Measurements from ENCODE around the gene PNKD.

The PNKD gene

DNA sequence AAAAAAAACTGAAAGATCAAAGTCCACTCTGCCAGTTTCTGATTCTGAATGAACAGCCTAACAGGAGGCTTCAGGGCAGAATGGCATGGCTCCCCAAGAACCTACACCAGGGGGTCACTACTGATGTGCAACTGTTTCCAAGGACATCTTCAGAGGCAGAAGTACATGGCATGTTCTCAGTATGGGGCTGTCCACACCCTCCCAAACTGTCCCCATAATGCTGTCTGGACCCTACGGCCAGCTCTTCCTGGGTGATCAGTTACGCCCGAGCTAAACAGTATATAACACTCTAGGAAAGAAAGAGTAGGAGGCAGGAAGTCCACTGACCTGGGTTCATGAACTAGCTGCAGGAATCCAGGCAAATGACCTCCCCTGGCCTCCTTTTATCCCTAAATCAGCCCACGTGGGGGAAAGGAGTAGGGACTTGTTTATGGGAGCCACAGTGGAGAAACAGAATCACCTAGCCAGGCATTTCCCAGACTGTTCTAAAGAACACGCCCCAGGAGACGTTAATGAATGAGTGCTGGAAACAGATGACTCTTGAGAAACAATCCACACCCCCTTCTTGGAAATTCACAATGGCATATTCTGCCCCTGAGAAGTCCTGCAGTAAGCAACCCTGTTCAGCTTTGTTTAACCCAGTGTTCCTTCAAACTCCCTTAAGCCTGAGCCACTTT is 19.5 kb downstream of the PNKD start:
- in situ Hi-C loops (cut with MboI; ENCODE audit: low sequenced_read_pairs): loop anchor here (25.0 kb wide), 1 partner anchor 548 kb away; the partner anchor contains the start of gene PRKAG3

DNA sequence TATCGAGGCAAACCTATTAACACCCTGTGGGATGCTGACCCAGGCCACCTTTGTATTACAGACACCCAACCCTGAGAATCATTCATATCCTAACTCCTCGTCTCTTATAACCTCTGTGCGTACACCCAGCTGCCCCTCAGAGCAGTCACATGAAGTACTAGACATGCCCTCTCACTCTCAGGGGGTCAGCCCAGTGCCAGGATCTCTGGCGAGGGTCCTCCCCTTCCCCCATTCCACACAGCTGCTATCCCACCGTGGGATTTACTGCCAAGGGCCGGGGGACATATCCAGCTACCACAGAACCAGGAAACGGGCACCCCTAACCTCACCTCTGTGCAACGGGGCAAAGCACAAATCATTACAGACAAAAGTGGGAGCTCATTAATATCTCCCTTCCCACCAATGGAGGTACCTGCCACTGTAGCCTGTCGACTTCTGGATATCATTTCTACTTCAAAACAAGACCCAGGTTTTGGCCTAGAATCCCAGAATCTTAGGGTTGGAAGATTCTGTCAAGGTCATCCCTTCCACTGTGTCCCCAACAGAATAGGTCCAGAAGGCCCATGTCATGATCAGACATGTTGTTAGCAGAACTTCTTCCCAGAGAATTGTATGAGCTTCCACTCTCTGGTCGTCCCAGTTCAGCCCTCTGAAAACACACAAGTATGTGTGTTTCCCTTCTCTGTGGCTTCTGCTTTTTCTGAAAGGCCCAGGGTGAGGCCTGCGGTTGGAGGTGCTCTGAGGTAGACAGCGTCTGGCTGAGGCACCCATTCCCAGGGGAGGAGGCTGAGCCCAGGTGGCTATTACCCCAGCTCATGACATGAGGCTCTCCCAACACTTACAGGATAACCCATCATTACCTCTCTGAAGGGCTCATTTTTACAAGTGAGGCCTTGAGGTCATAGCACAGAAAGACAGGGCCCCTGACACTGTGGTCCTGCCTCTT is 20.3 kb downstream of the PNKD start:
- in situ Hi-C loops (cut with MboI; ENCODE audit: low sequenced_read_pairs): loop anchor here (25.0 kb wide), 1 partner anchor 547 kb away; the partner anchor contains the start of gene PRKAG3

DNA sequence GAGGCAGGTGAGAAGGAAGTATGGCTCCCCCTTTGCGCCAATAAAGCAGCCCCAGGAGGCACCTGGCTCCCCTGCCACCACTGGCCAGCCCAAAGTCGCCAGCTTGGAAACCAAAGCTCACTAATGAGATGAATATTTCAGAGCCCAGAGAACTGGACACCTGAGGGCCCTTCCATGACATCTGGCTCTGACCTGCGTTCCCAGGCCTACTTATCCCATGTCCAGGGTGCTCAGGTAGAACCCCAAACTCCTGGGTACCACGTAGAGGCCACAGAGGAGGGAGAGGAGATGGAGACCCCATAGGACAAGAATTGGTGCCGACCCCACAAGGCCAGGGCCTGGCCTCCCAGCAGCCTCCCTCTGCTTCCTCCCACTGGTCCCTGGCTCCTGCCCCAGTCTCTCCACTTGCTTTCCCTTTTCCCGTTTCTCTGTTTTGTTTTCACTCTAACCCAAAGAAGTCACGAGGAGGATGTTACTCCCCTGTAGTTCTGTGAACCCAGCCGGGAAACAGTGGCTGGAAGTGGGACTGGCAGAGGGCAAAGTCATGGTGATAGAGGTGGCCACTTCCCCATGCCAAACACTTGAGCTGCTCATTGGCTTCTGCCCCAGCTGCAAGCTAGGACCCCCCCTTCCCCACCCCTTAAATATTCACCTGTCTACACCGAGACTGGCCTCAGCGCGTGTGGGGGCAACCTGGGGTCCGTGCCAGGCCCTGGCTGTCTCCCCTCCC is 21.2 kb downstream of the PNKD start:
- in situ Hi-C loops (cut with MboI; ENCODE audit: low sequenced_read_pairs): loop anchor here (25.0 kb wide), 1 partner anchor 546 kb away; the partner anchor contains the start of gene PRKAG3

DNA sequence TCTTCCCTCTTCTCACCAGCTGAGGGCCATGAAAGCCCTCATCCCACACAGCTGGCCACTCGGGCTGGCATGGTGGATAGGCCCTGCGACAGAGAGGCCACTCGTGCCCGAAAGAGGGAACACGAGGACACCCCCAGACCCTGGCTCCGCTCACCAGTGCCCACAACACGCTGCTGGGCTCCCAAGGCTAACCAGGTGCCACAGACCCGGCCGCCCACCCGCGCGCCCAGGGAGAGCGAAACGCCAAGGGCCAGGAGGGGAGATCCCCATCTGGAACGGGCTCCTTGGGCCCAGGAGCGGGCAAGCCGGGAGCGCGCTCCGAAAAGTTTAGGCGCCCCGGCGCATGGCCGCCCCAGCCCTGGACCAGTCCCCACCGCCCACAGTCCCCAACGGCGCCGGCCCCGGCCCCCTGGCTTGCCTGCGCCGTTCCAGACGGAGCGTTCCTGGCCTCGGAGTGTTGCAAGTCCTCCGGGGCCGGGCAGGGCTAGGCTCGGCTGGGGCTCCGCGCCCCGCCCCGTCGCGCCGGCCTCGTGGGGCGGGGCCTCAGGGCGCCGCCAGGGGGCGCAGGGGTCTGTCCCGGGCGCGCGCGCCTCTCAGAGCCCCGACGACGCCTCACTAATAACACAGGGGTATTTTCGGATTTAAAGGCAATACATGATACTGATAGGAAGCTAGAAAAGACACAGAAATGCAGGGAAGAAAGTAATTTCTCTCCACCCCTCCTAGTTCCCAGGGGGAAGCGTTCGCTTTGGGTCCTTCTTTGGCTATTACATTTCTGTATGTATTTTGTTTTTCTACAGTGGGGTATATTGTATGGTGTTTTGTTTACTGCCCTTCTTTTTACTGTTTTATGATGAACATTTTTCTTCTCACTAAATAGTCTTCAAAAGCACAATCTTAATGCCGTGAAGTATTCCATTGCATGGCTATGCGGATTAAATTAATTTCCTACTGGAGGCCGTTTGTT is 22.0 kb downstream of the PNKD start, which contains the start of gene TMBIM1:
TMBIM1 (minus strand) TSS at position 456 of the 967 bp plus-strand sequence. CDS start 10,362 bp downstream, outside the sequence.
- in situ Hi-C loops (cut with MboI; ENCODE audit: low sequenced_read_pairs): loop anchor here (25.0 kb wide), 1 partner anchor 545 kb away; the partner anchor contains the start of gene PRKAG3

DNA sequence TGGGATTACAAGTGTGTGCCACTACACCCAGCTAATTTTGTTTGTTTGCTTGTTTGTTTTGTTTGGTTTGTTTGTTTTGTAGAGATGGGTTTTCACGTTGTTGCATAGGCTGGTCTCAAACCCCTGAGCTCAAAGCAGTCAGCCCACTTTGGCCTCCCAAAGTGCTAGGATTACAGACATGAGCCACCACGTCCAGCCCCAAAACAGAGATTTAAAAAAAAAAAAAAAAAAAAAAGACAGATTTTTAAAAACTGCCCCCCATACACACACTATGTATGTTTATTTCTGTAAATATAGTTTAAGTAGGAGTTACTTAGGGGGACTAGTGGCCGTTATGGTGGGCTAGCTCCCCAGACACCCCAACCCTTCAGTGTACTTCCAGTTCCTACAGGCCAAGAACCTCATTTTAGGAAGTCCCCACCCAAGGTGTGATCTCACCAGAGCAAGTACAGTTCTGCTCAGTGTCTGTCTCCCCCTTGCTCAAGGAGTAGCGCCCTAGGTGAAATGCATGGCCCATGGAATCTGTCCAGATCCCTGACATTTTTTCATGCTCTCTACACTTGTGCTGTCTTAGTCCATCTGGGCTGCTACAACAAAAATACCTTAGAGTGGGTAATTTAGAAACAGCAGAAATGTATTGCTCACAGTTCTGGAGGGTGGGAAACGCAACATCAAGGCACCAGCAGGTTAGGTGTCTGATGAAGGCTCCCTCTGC is 23.6 kb downstream of the PNKD start:
- in situ Hi-C loops (cut with MboI; ENCODE audit: low sequenced_read_pairs): loop anchor here (25.0 kb wide), 1 partner anchor 543 kb away; the partner anchor contains the start of gene PRKAG3

DNA sequence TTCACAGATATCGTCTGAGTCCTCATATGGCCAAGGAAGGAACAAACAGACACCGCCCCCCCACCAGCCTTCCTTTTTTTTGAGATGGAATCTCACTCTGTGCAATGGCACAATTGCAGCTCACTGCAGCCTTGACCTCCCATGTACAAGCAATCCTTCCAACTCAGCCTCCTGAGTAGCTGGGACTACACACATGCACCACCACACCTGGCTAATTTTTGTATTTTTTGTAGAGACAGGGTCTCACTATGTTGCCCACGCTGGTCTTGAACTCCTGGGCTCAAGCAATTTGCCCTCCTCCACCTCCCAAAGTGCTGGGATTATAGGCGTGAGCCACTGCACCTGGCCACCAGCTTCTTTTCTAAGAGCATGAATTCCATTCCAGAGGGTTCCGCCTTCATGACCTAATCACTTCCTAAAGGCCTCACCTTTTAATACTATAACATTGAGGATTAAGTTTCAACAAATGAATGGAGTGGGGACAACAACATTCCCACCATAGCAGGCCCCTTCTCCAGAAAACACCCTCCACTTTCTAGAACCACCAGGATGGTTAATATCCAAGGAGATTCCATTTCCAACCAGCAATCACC is 24.2 kb downstream of the PNKD start:
- in situ Hi-C loops (cut with MboI; ENCODE audit: low sequenced_read_pairs): loop anchor here (25.0 kb wide), 1 partner anchor 543 kb away; the partner anchor contains the start of gene PRKAG3

DNA sequence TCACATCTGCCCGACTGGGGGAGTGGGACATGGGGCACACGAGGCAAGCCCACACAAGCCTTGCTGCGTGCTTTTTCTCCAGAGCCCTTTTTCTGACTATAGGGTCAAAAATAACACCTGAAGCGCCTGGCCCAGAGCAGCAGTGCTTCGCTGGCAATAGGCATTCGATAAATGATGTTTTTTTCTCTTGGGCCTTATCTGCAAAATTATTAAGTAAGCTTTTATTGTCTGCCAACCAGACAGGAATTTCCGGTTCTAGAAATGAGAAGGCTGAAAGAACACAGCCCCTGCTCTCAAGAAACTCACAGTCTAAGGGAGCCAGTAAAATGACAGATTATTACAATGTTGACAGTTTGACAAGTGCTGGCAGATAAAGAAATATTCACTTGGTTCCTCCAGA is 24.7 kb downstream of the PNKD start:
- in situ Hi-C loops (cut with MboI; ENCODE audit: low sequenced_read_pairs): loop anchor here (25.0 kb wide), 1 partner anchor 542 kb away; the partner anchor contains the start of gene PRKAG3

DNA sequence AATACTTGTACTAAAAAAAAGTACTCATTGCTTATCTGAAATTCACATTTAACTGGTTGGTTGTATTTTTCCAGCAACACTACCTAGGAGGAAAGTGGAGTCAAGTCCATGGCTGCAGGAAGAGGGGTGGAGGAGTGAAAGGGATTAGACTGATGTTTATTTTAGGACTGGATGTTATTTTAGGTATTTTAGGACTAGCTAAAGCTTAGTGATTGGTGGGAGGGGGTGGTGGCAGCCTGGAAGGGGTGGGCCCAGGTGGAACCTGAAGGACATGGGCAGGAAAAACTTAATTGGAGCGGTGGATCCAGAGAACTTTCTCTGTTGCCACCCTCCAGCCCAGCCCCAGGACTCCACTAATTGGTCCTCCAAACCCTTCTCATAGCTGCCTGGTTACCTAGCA is 25.9 kb downstream of the PNKD start:
- in situ Hi-C loops (cut with MboI; ENCODE audit: low sequenced_read_pairs): loop anchor here (25.0 kb wide), 1 partner anchor 541 kb away; the partner anchor contains the start of gene PRKAG3

DNA sequence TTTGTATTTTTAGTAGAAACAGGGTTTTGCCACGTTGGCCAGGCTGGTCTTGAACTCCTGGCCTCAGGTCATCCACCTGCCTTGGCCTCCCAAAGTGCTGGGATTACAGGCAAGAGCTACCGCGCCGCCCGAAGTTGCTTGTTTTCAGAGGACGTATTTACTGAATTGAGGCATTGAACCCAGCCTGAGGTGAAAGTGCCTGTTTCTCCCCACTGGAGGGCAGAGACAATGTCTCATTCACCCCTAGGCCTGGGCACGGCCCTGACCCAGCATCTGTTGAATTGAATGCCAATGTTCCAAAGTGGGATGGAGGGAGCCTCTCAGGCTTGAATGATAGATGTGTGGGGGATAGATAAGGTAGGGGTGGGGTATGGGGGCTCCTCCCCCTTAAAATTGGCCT is 26.5 kb downstream of the PNKD start:
- in situ Hi-C loops (cut with MboI; ENCODE audit: low sequenced_read_pairs): loop anchor here (25.0 kb wide), 1 partner anchor 540 kb away; the partner anchor contains the start of gene PRKAG3

DNA sequence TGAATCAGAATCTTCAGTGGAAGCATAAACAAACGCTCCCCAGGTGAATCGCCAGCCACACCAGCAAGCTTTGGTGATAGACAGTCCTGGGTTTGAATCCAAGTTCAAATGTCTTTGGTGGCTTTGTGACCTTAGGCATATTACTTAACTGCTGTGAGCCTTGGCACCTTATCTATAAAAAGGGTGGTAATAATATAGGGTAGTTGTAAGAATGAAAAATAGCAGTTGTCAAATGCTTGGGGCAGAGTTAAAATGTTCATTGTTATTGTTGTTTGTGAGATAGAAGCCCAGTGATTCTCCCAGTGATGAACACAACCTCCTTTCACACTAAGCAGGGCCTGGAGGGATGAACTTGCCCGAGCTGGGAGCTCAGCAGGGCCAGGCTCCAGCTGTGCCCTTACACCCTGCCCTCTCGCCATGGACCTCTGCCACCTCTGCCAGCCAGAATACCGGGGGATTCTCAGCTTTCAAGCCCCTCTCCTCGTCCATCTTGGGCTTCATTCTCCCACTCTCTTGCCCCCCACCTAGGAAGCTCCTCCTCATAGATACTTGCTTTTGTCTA is 28.1 kb downstream of the PNKD start:
- in situ Hi-C loops (cut with MboI; ENCODE audit: low sequenced_read_pairs): loop anchor here (25.0 kb wide), 1 partner anchor 539 kb away; the partner anchor contains the start of gene PRKAG3

DNA sequence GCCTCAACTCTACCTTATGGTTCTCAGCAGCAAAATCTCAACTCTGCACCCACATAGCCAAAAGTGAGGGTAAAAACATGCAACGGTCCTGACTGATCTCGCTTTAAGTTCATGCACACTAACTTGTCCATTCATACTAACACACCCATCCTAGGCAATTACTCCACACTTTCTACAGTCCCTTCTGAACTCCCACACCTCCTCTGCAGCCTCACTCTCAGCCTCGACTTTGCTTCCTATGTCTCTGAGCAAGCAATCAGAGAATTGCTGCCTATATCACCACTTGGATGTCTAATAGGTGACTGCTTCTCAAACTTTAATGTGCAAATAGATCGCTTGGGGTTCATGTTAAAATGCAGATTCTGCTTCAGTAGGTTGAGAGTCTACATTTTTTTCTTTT is 29.8 kb downstream of the PNKD start:
- in situ Hi-C loops (cut with MboI; ENCODE audit: low sequenced_read_pairs): loop anchor here (10.0 kb wide), 1 partner anchor 95 kb away; the partner anchor contains the start of gene CTDSP1

DNA sequence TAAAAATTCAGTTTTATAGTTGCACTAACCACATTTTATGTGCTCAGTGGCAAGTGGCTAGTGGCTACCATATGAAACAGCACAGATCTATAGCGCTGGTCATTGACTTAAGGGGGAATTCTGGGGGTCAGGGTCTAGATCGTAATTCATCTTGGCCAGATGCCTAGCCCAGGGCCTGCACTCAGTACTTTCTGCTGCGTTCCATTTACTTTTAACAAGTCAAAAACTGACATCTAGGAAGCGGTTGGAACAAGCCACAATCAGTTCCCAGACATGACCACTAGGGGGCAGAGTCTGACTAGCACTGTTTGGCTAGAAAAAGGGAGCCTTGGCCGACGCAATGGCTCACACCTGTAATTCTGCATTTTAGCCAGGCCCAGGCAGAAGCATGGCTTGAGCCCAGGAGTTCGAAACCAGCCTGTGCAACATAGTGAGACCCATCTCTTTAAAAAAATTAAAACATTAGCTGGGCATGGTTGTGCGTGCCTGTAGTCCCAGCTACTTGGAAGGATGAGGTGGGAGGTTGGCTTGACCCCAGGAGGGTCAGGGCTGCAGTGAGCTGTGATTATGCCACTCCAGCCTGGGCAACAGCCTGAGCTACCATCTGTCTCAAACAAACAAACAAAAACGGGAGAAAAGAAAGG is 31.0 kb downstream of the PNKD start:
- in situ Hi-C loops (cut with MboI; ENCODE audit: low sequenced_read_pairs): loop anchor here (10.0 kb wide), 1 partner anchor 94 kb away; the partner anchor contains the start of gene CTDSP1

DNA sequence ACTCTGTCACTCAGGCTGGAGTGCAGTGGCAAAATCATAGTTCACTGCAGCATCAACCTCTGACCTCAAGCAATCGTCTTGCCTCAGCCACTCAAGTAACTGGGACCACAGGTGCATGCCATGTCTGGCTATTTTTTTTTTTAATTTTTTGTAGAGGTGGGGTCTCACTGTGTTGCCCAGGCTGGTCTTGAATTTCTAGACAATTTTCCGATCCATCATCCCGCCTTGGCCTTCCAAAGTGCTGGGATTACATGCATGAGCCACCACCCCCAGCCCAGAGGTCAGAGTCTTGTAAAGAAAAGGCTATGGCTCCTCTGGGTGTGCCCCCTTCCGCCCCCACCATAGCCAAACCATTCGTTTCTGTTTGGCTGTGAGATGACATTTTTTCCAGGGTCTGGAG is 35.1 kb downstream of the PNKD start:
- in situ Hi-C loops (cut with MboI; ENCODE audit: low sequenced_read_pairs): loop anchor here (10.0 kb wide), 1 partner anchor 89 kb away; the partner anchor contains the start of gene CTDSP1

DNA sequence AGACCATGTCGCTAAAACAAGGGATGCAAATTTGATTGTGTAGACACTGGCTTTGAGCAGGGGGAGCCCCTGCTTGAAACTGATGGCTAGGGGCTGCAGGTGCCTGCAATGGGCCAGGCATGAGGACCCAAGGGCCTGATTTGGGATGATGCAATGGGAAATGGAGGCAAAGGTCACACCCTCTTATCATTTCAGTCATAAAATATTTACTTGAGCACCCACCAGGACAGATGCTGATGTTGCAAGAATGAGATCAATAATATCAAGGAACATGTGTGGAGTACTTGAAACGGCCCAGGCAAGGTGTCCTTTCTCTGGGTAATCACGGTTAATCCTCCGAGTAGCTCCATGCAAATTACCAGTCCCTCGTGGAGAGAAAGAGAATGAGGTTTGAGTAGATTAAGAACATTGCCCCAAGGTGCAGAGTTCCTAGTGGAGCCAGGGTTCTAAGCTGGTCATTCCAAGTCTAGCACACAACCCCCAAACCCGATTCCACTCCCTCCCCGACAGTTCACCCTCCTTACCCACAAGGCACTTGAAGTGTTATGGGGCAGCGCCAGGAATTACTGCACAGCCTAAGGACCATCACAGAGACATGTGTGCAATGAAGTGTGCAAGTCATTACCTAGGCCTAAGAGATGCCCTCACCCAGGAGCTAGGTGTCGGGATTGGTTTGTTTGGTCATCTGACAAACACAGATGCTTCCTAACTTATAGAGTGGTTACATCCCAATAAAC is 36.0 kb downstream of the PNKD start:
- in situ Hi-C loops (cut with MboI; ENCODE audit: low sequenced_read_pairs): loop anchor here (10.0 kb wide), 1 partner anchor 88 kb away; the partner anchor contains the start of gene CTDSP1

DNA sequence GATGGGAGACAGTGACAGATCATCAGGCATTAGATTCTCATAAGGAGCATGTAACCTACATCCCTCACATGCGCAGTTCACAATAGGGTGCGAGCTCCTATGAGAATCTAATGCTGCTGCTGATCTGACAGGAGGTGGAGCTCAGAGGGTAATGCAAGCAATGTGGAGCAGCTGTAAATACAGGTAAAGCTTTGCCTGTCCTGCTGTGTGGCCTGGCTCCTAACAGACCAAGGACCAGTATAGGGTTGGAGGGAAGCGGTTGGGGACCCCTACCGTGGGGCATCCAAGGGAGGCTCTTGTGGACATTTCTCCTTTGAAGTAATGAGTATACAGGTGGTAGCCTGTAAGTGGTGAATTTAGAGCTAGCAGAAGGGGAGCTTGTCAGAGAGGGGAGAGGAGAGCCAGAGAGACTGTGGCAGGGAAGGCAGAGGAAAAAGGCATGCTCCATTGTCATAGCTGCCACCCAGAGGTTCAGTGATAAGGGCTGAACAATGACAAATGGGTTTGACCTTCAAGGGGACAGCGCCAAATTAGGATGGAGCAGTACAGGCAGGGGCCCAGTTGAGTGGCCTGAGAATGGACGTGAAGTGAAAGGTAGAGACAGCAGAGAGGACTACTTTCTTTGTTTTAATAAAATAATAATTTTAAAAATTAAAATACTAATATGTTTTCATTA is 37.2 kb downstream of the PNKD start:
- in situ Hi-C loops (cut with MboI; ENCODE audit: low sequenced_read_pairs): loop anchor here (10.0 kb wide), 1 partner anchor 87 kb away; the partner anchor contains the start of gene CTDSP1

All from HL-60/S4 treated with retinoic acid at 250 ng/mL for 4 days and 3 days (cell line).